Uterus (tissue), 4 donors: ENCODE data around the gene EP400. TPM values are rescaled to one million over a fixed set of nuclear protein-coding genes. Genes with fewer than 3 reads are reported as not detected.

Experiments used
- DNase-seq, 2 donors: peaks; one replicate each; pipeline ENCODE4 v3.0.0-alpha.2; 2019 to 2020
- H3K27ac ChIP-seq, 2 donors: fragments of 200-600 bp; sonication (generic); 1 replicate in 1 of 2; 2 replicates in 1 of 2; pipeline ENCODE4 v1.5.1; 2016 to 2018
- H3K27me3 ChIP-seq, 2 donors: fragments of 200-600 bp; sonication (generic); one replicate each; pipeline ENCODE4 v1.5.1; 2018 to 2019; ENCODE audit warnings: control low read depth in 1 of 2
- H3K36me3 ChIP-seq, 2 donors: fragments of 200-600 bp; sonication (generic); one replicate each; pipeline ENCODE4 v1.5.1; 2019; ENCODE audit warnings: control low read depth in 1 of 2
- H3K4me1 ChIP-seq, 2 donors: fragments of 200-600 bp; sonication (generic); one replicate each; pipeline ENCODE4 v1.5.1; 2018 to 2019; ENCODE audit warnings: control low read depth in 1 of 2
- H3K4me3 ChIP-seq, 2 donors: fragments of 200-600 bp; sonication (generic); 1 replicate in 1 of 2; 2 replicates in 1 of 2; pipeline ENCODE4 v1.5.1; 2018 to 2019; ENCODE audit warnings: mild to moderate bottlenecking in 1 of 2
- H3K9me3 ChIP-seq, 2 donors: fragments of 200-600 bp; sonication (generic); one replicate each; pipeline ENCODE4 v1.5.1; 2019; ENCODE audit warnings: control low read depth in 1 of 2
- POLR2A ChIP-seq, 2 donors: fragments of 450-650 bp; IDR thresholded peaks; one replicate each; pipeline ENCODE4 v1.6.1; 2016; ENCODE audit warnings: antibody characterized with exemption in 2 of 2, mild to moderate bottlenecking in 1 of 2, moderate library complexity in 1 of 2
- intact Hi-C: fragments of 100-400 bp; cut with DNase I; formaldehyde crosslinking; loops from one replicate; pipeline ENCODE4 v1.15.1; 2023; ENCODE audit warnings: low total_unique reads
- total RNA-seq, 4 donors: library from RNA; depleted of rRNA in 3 of 4; stranded (reverse); fragments of >200 nt in 3 of 4; gene quantifications; one replicate each; pipeline versions ENCODE4 v1.1.0 to v1.2.4, GENCODE V29; 2014 to 2023
- TF ChIP-seq, protein P1 (sequence below), 4 experiments: fragments of 200-600 bp in 2 of 4; fragments of 450-650 bp in 2 of 4; sonication (generic) in 2 of 4; IDR thresholded peaks; one replicate each; pipeline ENCODE4 v1.5.1; 2016 to 2019; ENCODE audit warnings: antibody characterized with exemption in 4 of 4, mild to moderate bottlenecking in 2 of 4, moderate library complexity in 1 of 4
- donor health status: DM: yes; HTN: yes; CAD: no.

The EP400 gene
- total RNA-seq, 4 donors from 2014 or later, result 11.8 to 70.6 (median 28.2) TPM

DNA sequence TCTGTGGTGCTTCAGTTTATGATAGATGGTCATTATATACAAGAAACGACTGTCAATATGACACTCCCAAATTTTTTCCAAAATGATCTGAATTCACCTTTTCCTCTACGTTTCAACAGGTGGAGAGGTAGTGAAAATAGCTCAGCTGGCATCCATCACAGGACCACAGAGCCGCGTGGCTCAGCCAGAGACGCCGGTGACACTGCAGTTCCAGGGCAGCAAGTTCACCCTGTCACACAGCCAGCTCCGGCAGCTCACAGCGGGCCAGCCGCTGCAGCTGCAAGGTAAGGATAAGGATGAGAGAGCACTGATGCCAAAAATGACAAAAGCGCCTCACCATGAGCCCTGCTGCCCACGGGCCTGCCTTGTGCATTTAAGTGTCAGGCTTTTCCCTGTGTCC is 73.9 kb downstream of the EP400 start:
- Histone ChIP-seq H3K27ac (no peak overlapping the region), H3K4me3 (no peak overlapping the region), H3K27me3 (no peaks in the 10 kb centered on the region), H3K4me1 (peaks cover 0 to 6% of the 10 kb centered on the region in 2 donors), H3K9me3 (no peaks in the 10 kb centered on the region), H3K36me3 (no peaks in the 10 kb centered on the region)
- TF ChIP-seq, protein P1, sequence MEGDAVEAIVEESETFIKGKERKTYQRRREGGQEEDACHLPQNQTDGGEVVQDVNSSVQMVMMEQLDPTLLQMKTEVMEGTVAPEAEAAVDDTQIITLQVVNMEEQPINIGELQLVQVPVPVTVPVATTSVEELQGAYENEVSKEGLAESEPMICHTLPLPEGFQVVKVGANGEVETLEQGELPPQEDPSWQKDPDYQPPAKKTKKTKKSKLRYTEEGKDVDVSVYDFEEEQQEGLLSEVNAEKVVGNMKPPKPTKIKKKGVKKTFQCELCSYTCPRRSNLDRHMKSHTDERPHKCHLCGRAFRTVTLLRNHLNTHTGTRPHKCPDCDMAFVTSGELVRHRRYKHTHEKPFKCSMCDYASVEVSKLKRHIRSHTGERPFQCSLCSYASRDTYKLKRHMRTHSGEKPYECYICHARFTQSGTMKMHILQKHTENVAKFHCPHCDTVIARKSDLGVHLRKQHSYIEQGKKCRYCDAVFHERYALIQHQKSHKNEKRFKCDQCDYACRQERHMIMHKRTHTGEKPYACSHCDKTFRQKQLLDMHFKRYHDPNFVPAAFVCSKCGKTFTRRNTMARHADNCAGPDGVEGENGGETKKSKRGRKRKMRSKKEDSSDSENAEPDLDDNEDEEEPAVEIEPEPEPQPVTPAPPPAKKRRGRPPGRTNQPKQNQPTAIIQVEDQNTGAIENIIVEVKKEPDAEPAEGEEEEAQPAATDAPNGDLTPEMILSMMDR (IDR thresholded peaks at IDR 0.05), result no peak
- TF ChIP-seq POLR2A (IDR thresholded peaks at IDR 0.05), result no peak
- intact Hi-C loops, result no loop called here
- no peak for DNase-seq

- Histone ChIP-seq H3K4me3 (no peak overlapping the region), H3K9me3 (no peaks in the 10 kb centered on the region), H3K27me3 (no peaks in the 10 kb centered on the region), H3K36me3 (no peaks in the 10 kb centered on the region), H3K27ac (no peak overlapping the region), H3K4me1 (peaks cover 0 to 6% of the 10 kb centered on the region in 2 donors)
- DNase-seq, result no peak
- intact Hi-C loops, result no loop called here
- no peak for TF ChIP-seq POLR2A (IDR thresholded peaks at IDR 0.05)
- TF ChIP-seq, protein P1 (IDR thresholded peaks at IDR 0.05), result no peak
These were observed 75.0 kb downstream of the EP400 start for GRCh38 chr12:132024758-132025157.

DNA sequence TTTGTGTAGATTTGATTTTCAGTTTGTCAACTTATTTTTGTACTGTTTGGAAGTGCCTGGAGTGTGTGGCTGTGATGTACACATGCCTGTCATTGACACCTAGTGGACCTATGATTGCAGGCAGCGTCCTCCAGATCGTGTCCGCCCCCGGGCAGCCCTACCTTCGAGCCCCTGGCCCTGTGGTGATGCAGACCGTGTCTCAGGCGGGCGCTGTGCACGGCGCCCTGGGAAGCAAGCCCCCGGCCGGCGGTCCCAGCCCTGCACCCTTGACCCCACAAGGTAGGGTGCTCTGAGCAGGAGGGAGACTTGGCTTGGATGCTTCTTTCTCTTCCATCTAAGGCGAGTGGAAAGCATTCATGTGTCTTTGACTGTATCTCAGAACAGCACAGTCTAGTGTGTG is 75.8 kb downstream of the EP400 start:
- intact Hi-C loops, result no loop called here
- H3K27me3 ChIP-seq, result no peaks in the 10 kb centered on the region
- H3K4me1 ChIP-seq, result peaks cover 0 to 6% of the 10 kb centered on the region in 2 donors
- no peak overlapping the region for H3K4me3 ChIP-seq
- TF ChIP-seq POLR2A (IDR thresholded peaks at IDR 0.05), result no peak
- TF ChIP-seq, protein P1 (IDR thresholded peaks at IDR 0.05), result no peak
- DNase-seq, result no peak
- no peak overlapping the region for H3K27ac ChIP-seq
- no peaks in the 10 kb centered on the region for H3K9me3 ChIP-seq
- no peaks in the 10 kb centered on the region for H3K36me3 ChIP-seq

DNA sequence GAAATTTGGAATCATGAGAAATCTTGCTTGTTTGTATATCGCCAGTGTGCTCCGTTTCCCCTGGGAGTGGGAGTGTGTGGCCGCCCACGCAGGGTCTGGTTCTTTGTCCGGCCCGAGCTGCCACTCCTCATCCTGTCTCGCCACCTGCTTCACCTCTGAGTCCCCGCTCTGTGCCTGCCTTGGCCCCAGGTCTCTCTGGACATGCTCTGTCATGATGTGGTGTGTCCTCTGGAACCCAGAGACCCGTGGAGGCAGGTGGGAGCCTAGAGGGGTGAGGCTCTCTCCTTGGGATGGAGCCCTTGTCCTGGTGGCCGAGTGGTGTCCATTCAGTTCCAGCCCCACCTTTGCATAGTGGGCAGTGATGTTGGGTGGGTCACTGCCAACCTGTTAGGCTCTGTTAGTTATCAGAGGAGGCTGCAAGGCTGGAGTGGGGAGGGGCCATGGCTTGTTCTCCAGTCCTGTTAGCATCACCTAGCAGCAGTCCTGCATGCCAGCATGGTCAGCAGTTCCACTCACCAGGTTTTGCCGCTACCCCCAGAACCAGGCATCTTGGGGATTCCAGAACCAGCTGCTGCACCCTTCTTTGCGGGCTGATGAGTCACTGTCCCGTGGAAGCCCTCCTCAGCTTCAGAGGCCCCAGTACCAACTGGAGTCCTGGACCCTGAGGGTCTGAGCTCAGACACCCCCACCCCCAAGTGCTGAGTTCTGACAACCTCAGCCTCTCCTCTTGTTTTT is 76.5 kb downstream of the EP400 start:
- Histone ChIP-seq H3K4me1 (peaks cover 0 to 2% of the 10 kb centered on the region in 2 donors), H3K9me3 (no peaks in the 10 kb centered on the region), H3K27me3 (no peaks in the 10 kb centered on the region), H3K36me3 (no peaks in the 10 kb centered on the region), H3K27ac (no peak overlapping the region), H3K4me3 (no peak overlapping the region)
- no peak for TF ChIP-seq POLR2A (IDR thresholded peaks at IDR 0.05)
- TF ChIP-seq, protein P1 (IDR thresholded peaks at IDR 0.05), result no peak
- DNase-seq, result no peak
- intact Hi-C loops, result no loop called here

GRCh38 chr12:132026796-132027500 is 77.2 kb downstream of the EP400 start:
- intact Hi-C loops, result no loop called here
- H3K9me3 ChIP-seq, result no peaks in the 10 kb centered on the region
- H3K4me3 ChIP-seq, result no peak overlapping the region
- DNase-seq, result no peak
- no peaks in the 10 kb centered on the region for H3K27me3 ChIP-seq
- no peak overlapping the region for H3K27ac ChIP-seq
- TF ChIP-seq, protein P1 (IDR thresholded peaks at IDR 0.05), result no peak
- no peak for TF ChIP-seq POLR2A (IDR thresholded peaks at IDR 0.05)
- no peaks in the 10 kb centered on the region for H3K36me3 ChIP-seq
- H3K4me1 ChIP-seq, result no peaks in the 10 kb centered on the region
